IMR-90 (cell line): Measurements from ENCODE around the gene AMOTL1. TPM values are rescaled to one million over a fixed set of nuclear protein-coding genes. Genes with fewer than 3 reads are reported as not detected.

Experiments
- ATAC-seq: fragments of 200-7000 bp; cut with Tn5 transposase; 2 replicates; pipeline ENCODE4 v1.9.1; 2020; ENCODE audit warnings: low read depth, mild to moderate bottlenecking, moderate library complexity
- BruUV-seq: library from RNA; stranded (reverse); fragments of 400-500 nt; replicated peaks from 2 replicates; lab custom pipeline; 2021; lab: Mats Ljungman, UMichigan
- CTCF ChIA-PET: fragments of 300-600 bp; formaldehyde crosslinking; extraction: SDS; loops from one replicate; lab custom pipeline; 2021; ENCODE audit warnings: antibody characterized with exemption; lab: Yijun Ruan, JAX
- POLR2A ChIA-PET: fragments of 300-600 bp; sonication (Branson Sonifier 250); formaldehyde crosslinking; loops from one replicate; lab custom pipeline; 2022; ENCODE audit warnings: antibody characterized with exemption; ENCODE audit not compliant: unreplicated experiment; lab: Charles Lee
- DNase-seq: peaks from one replicate; pipeline ENCODE4 v3.0.0; 2013
- H2AFZ ChIP-seq: replicated peaks from 2 replicates; pipeline ENCODE3; 2013; ENCODE audit warnings: low read length, mild to moderate bottlenecking; ENCODE audit not compliant: poor library complexity
- H2AK5ac ChIP-seq: 2 replicates; pipeline ENCODE4 v1.6.1; 2013; ENCODE audit warnings: low read depth, low read length, inconsistent platforms
- H2AK9ac ChIP-seq: replicated peaks from 2 replicates; pipeline ENCODE3; 2013; ENCODE audit warnings: mild to moderate bottlenecking, low read depth, low read length, moderate library complexity; ENCODE audit not compliant: poor library complexity
- H2BK120ac ChIP-seq: 2 replicates; pipeline ENCODE4 v1.6.1; 2013; ENCODE audit warnings: low read depth, low read length, inconsistent platforms
- H2BK15ac ChIP-seq: 3 replicates; pipeline ENCODE4 v1.6.1; 2013; ENCODE audit warnings: low read depth, low read length, inconsistent platforms
- H2BK20ac ChIP-seq: 2 replicates; pipeline ENCODE4 v1.6.1; 2013; ENCODE audit warnings: low read depth, mild to moderate bottlenecking, inconsistent platforms, low read length, moderate library complexity
- H2BK5ac ChIP-seq: 2 replicates; pipeline ENCODE4 v1.6.1; 2013; ENCODE audit warnings: mild to moderate bottlenecking, low read depth, low read length, inconsistent platforms; ENCODE audit not compliant: poor library complexity, severe bottlenecking
- H3K14ac ChIP-seq: replicated peaks from 2 replicates; pipeline ENCODE4 v1.6.1; 2013; ENCODE audit warnings: low read depth, low read length, inconsistent platforms
- H3K18ac ChIP-seq: 2 replicates; pipeline ENCODE4 v1.6.1; 2013; ENCODE audit warnings: low read depth, low read length, control low read depth
- H3K23ac ChIP-seq: 2 replicates; pipeline ENCODE4 v1.6.1; 2013; ENCODE audit warnings: low read depth, low read length, inconsistent platforms
- H3K27ac ChIP-seq: 2 replicates; pipeline ENCODE4 v1.5.1; 2013; ENCODE audit warnings: mild to moderate bottlenecking, control low read depth, low read length; ENCODE audit not compliant: insufficient read depth
- H3K27me3 ChIP-seq: 2 replicates; pipeline ENCODE4 v1.6.1; 2013; ENCODE audit warnings: low read length; ENCODE audit not compliant: control insufficient read depth, insufficient read depth
- H3K36me3 ChIP-seq: 2 replicates; pipeline ENCODE4 v1.6.1; 2013; ENCODE audit warnings: low read length, mixed read lengths; ENCODE audit not compliant: control insufficient read depth, insufficient read depth
- H3K4ac ChIP-seq: 2 replicates; pipeline ENCODE4 v1.6.1; 2013; ENCODE audit warnings: low read depth, low read length, inconsistent platforms
- H3K4me1 ChIP-seq: 2 replicates; pipeline ENCODE4 v1.6.1; 2013; ENCODE audit warnings: low read length, mixed read lengths; ENCODE audit not compliant: control insufficient read depth, insufficient read depth
- H3K4me2 ChIP-seq: 2 replicates; pipeline ENCODE4 v1.6.1; 2013; ENCODE audit warnings: low read depth, mild to moderate bottlenecking, control low read depth, low read length, moderate library complexity
- H3K4me3 ChIP-seq: 2 replicates; pipeline ENCODE4 v1.5.1; 2013; ENCODE audit warnings: low read depth, mild to moderate bottlenecking, control low read depth, low read length, moderate library complexity; ENCODE audit not compliant: insufficient read depth
- H3K56ac ChIP-seq: 2 replicates; pipeline ENCODE4 v1.6.1; 2013; ENCODE audit warnings: low read length, inconsistent platforms; ENCODE audit not compliant: insufficient read depth; ENCODE audit errors: extremely low read depth
- H3K79me1 ChIP-seq, 2 experiments: 2 replicates each; pipeline ENCODE4 v1.6.1; 2013; ENCODE audit warnings: low read length in 2 of 2, inconsistent platforms in 1 of 2, low read depth in 1 of 2
- H3K9ac ChIP-seq: 2 replicates; pipeline ENCODE4 v1.6.1; 2013; ENCODE audit warnings: low read depth, low read length, control low read depth
- H3K9me1 ChIP-seq: 2 replicates; pipeline ENCODE4 v1.6.1; 2013; ENCODE audit warnings: low read length, inconsistent platforms; ENCODE audit not compliant: insufficient read depth
- H3K9me3 ChIP-seq: 2 replicates; pipeline ENCODE4 v1.6.1; 2013; ENCODE audit warnings: low read length; ENCODE audit not compliant: control insufficient read depth, insufficient read depth
- H4K20me1 ChIP-seq: 2 replicates; pipeline ENCODE4 v1.6.1; 2013; ENCODE audit warnings: low read length, inconsistent platforms; ENCODE audit not compliant: insufficient read depth
- H4K5ac ChIP-seq: 2 replicates; pipeline ENCODE4 v1.6.1; 2013; ENCODE audit warnings: mild to moderate bottlenecking, low read depth, low read length, control low read depth
- H4K8ac ChIP-seq, 2 experiments: 2 replicates each; pipeline ENCODE4 v1.6.1; 2013; ENCODE audit warnings: low read depth in 2 of 2, low read length in 2 of 2, control low read depth in 1 of 2, inconsistent platforms in 1 of 2
- H4K91ac ChIP-seq: 2 replicates; pipeline ENCODE4 v1.6.1; 2013; ENCODE audit warnings: low read depth, low read length, inconsistent platforms; ENCODE audit not compliant: insufficient read depth
- CEBPB ChIP-seq: IDR thresholded peaks from 2 replicates; pipeline ENCODE4 v1.6.1; 2012; ENCODE audit warnings: low read depth, low read length, improper control_type of control experiment
- CHD1 ChIP-seq: IDR thresholded peaks from 2 replicates; pipeline ENCODE4 v1.6.1; 2012; ENCODE audit warnings: low read depth, low read length, improper control_type of control experiment
- ELK1 ChIP-seq: fragments of 150-350 bp; IDR thresholded peaks from 2 replicates; pipeline ENCODE4 v1.6.1; 2016; ENCODE audit warnings: low read depth, mild to moderate bottlenecking, low read length, moderate library complexity, borderline replicate concordance
- RCOR1 ChIP-seq: IDR thresholded peaks from 2 replicates; pipeline ENCODE4 v1.6.1; 2012; ENCODE audit warnings: mild to moderate bottlenecking, low read length, improper control_type of control experiment; ENCODE audit not compliant: insufficient replicate concordance
- dilution Hi-C: fragments of 300-500 bp; cut with HindIII; formaldehyde crosslinking; loops from one replicate; pipeline ENCODE4 v1.14.3; 2018; ENCODE audit warnings: low sequenced_read_pairs; ENCODE audit not compliant: unreplicated experiment
- in situ Hi-C: fragments of 300-500 bp; cut with MboI; formaldehyde crosslinking; loops from 3 replicates; pipeline ENCODE4 v1.14.3; 2019; ENCODE audit warnings: low sequenced_read_pairs, inconsistent platforms, mixed read lengths
- intact Hi-C: fragments of 100-400 bp; cut with micrococcal nuclease; formaldehyde crosslinking; loops from 2 replicates; pipeline ENCODE4 v1.10.0; 2022
- polyA plus RNA-seq, 3 experiments: library from polyadenylated mRNA; depleted of rRNA; stranded (reverse); fragments of >200 nt; gene quantifications; 2 replicates each; pipeline ENCODE4 v1.2.3, GENCODE V29; 2012; ENCODE audit warnings: low replicate concordance in 1 of 3
- total RNA-seq: library from RNA; depleted of rRNA; stranded (reverse); fragments of >200 nt; gene quantifications from 2 replicates; pipeline ENCODE4 v1.2.3, GENCODE V29; 2012

AMOTL1 gene
- total and polyA plus RNA-seq, 2 of the 4 experiments (the other 2 are of a cell fraction): 18.6 to 49.5 TPM

- intact Hi-C loops (no loop called here), in situ Hi-C loops (no loop called here), dilution Hi-C loops (no loop called here)
- peaks cover 23% of the 10 kb centered on the region for H3K4me1 ChIP-seq
- peak overlapping the region; percentile 41 for H2BK5ac ChIP-seq
- 0 out of 2 replicates have a peak overlapping the region, but pooled peaks have one; percentile 31 for H4K5ac ChIP-seq
- peak overlapping the region in 1 of 2 experiments; percentile 46; a peak in 1 of 4 replicates for H4K8ac ChIP-seq
- peaks cover 37% of the 10 kb centered on the region for H3K36me3 ChIP-seq
- peak overlapping the region; percentile 19; the same call in 1 of the 2 replicates for H2BK120ac ChIP-seq
- H2BK15ac ChIP-seq: peak overlapping the region; percentile 32; the same call in 1 of the 3 replicates
- peaks cover 15% of the 10 kb centered on the region; the same call in 1 of the 2 replicates for H4K20me1 ChIP-seq
- POLR2A ChIA-PET: no interaction called here
- peak overlapping the region; percentile 68 for H3K4ac ChIP-seq
- H3K56ac ChIP-seq: no peak overlapping the region
- peak; percentile 44 for ATAC-seq
- BruUV-seq: no TSS peak
- H3K9me1 ChIP-seq: peaks cover 36% of the 10 kb centered on the region
- peak overlapping the region; percentile 20; the same call in 1 of the 2 replicates for H2AK5ac ChIP-seq
- H2BK20ac ChIP-seq: no peak overlapping the region
- H3K4me3 ChIP-seq: no peak overlapping the region
- H2AK9ac ChIP-seq: no peak overlapping the region
- H3K14ac ChIP-seq: peak overlapping the region; percentile 84; the same call in 1 of the 2 replicates
- no peak overlapping the region for H3K23ac ChIP-seq
- peak overlapping the region; percentile 39; the same call in 1 of the 2 replicates for H4K91ac ChIP-seq
- peak overlapping the region; percentile 32; the same call in 1 of the 2 replicates for H3K27ac ChIP-seq
- H2AFZ ChIP-seq: no peak overlapping the region
- peak; percentile 70 for DNase-seq
- H3K9me3 ChIP-seq: no peaks in the 10 kb centered on the region
- peak overlapping the region; percentile 18 for H3K18ac ChIP-seq
- TF ChIP-seq CHD1 (no peak), ELK1 (no peak), RCOR1 (no peak), CEBPB (peak; percentile 88)
- H3K9ac ChIP-seq: no peak overlapping the region
- H3K79me1 ChIP-seq: peaks cover 33 to 83% of the 10 kb centered on the region in 2 experiments
- no peaks in the 10 kb centered on the region for H3K27me3 ChIP-seq
- H3K4me2 ChIP-seq: no peak overlapping the region
- CTCF ChIA-PET: no interaction called here
Observed at GRCh38 chr11:94803491-94803890, 35.3 kb downstream of the AMOTL1 start.
